ENCODE data around the gene CCDC180.

The CCDC180 gene

GRCh38 chr9:97297889-97298288, 9.6 kb upstream of the CCDC180 start:
- H3K36me3 ChIP-seq (replicated peaks), result no peaks in the 10 kb centered on the region
- no peak overlapping the region for H3K27ac ChIP-seq
- H3K27me3 ChIP-seq (replicated peaks), result no peaks in the 10 kb centered on the region
- H3K4me3 ChIP-seq (ENCODE audit: low read depth, low read length), result no peak overlapping the region
- no peak for DNase-seq
- in situ Hi-C loops (cut with HindIII; ENCODE audit: low pct_ligation_motif_present, low sequenced_read_pairs), result no loop called here
- no peak for TF ChIP-seq CTCF (IDR thresholded peaks at IDR 0.05; ENCODE audit: low read depth, low read length, missing control alignments)

- DNase-seq, result no peak
- no peak overlapping the region for H3K4me3 ChIP-seq (ENCODE audit: low read depth, low read length)
- TF ChIP-seq CTCF (IDR thresholded peaks at IDR 0.05; ENCODE audit: low read depth, low read length, missing control alignments), result no peak
- in situ Hi-C loops (cut with HindIII; ENCODE audit: low pct_ligation_motif_present, low sequenced_read_pairs), result no loop called here
- no peaks in the 10 kb centered on the region for H3K27me3 ChIP-seq (replicated peaks)
- H3K36me3 ChIP-seq (replicated peaks), result no peaks in the 10 kb centered on the region
- no peak overlapping the region for H3K27ac ChIP-seq
Measured at GRCh38 chr9:97299809-97300414, 7.5 kb upstream of the CCDC180 start.

GRCh38 chr9:97300586-97300985, 6.9 kb upstream of the CCDC180 start:
- no peak overlapping the region for H3K27ac ChIP-seq
- no peak for DNase-seq
- in situ Hi-C loops (cut with HindIII; ENCODE audit: low pct_ligation_motif_present, low sequenced_read_pairs), result no loop called here
- H3K36me3 ChIP-seq (replicated peaks), result no peaks in the 10 kb centered on the region
- no peaks in the 10 kb centered on the region for H3K27me3 ChIP-seq (replicated peaks)
- no peak overlapping the region for H3K4me3 ChIP-seq (ENCODE audit: low read depth, low read length)
- TF ChIP-seq CTCF (IDR thresholded peaks at IDR 0.05; ENCODE audit: low read depth, low read length, missing control alignments), result no peak

GRCh38 chr9:97301974-97302373, 5.5 kb upstream of the CCDC180 start:
- no peaks in the 10 kb centered on the region for H3K36me3 ChIP-seq (replicated peaks)
- no peak for TF ChIP-seq CTCF (IDR thresholded peaks at IDR 0.05; ENCODE audit: low read depth, low read length, missing control alignments)
- H3K27me3 ChIP-seq (replicated peaks), result no peaks in the 10 kb centered on the region
- in situ Hi-C loops (cut with HindIII; ENCODE audit: low pct_ligation_motif_present, low sequenced_read_pairs), result no loop called here
- no peak overlapping the region for H3K4me3 ChIP-seq (ENCODE audit: low read depth, low read length)
- no peak overlapping the region for H3K27ac ChIP-seq
- no peak for DNase-seq

- in situ Hi-C loops (cut with HindIII; ENCODE audit: low pct_ligation_motif_present, low sequenced_read_pairs), result no loop called here
- DNase-seq, result no peak
- TF ChIP-seq CTCF (IDR thresholded peaks at IDR 0.05; ENCODE audit: low read depth, low read length, missing control alignments), result no peak
- no peak overlapping the region for H3K4me3 ChIP-seq (ENCODE audit: low read depth, low read length)
- no peaks in the 10 kb centered on the region for H3K36me3 ChIP-seq (replicated peaks)
- no peaks in the 10 kb centered on the region for H3K27me3 ChIP-seq (replicated peaks)
- H3K27ac ChIP-seq, result no peak overlapping the region
Measured at GRCh38 chr9:97304586-97304985, 2.9 kb upstream of the CCDC180 start.

Measured in brain microvascular endothelial cell (primary cell).